SH-SY5Y (cell line): ENCODE results near the gene CDO1.

Source experiments
- GATA2 ChIP-seq: IDR thresholded peaks from 2 replicates; pipeline ENCODE4 v1.6.1; 2011; ENCODE audit warnings: mild to moderate bottlenecking, low read depth, low read length
- GATA3 ChIP-seq: IDR thresholded peaks from 2 replicates; pipeline ENCODE4 v1.6.1; 2011; ENCODE audit warnings: low read depth, mild to moderate bottlenecking, low read length, moderate library complexity

- no peak for TF ChIP-seq GATA3
- TF ChIP-seq GATA2, result peak; percentile 38
These were observed at the start of gene CDO1 for GRCh38 chr5:115816226-115817081.
